HG02763 (cell line): Measurements from ENCODE around the gene BOC.

Source experiments
- ATAC-seq: cut with Tn5 transposase; IDR thresholded peaks from one replicate; pipeline ENCODE4 v1.9.1; 2021; ENCODE audit warnings: mild to moderate bottlenecking, moderate library complexity; ENCODE audit not compliant: unreplicated experiment

BOC gene

DNA sequence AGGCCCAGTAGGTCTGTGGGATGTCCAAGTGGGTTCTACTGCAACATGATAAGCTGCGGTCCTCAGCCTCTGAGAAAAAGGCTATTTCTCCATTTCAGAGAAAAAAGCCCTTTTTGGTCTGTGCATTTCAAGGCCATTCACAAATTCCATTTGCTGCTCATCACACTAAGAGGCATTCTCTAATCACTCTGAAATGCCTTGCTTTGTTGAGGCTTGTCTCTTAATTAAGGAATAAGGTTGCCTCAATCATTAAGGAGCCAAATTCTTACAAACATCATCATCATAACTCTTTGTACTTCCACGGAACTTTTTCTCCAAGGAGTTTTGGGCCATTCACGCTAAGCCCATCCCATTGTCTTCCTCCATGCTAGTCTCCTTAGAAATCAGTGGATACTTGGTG is 74.4 kb downstream of the BOC start:
- no peak for ATAC-seq

DNA sequence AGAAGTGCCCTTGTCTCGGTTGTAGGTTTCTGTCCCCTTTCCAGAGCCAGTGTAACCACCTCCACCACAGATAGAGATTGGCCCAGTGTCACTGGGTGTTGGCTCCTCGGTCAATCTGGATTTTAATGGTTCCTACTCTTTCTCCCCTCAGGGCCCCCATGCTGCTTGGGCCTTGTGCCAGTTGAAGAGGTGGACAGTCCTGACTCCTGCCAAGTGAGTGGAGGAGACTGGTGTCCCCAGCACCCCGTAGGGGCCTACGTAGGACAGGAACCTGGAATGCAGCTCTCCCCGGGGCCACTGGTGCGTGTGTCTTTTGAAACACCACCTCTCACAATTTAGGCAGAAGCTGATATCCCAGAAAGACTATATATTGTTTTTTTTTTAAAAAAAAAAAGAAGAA is 75.2 kb downstream of the BOC start:
- ATAC-seq = no peak

DNA sequence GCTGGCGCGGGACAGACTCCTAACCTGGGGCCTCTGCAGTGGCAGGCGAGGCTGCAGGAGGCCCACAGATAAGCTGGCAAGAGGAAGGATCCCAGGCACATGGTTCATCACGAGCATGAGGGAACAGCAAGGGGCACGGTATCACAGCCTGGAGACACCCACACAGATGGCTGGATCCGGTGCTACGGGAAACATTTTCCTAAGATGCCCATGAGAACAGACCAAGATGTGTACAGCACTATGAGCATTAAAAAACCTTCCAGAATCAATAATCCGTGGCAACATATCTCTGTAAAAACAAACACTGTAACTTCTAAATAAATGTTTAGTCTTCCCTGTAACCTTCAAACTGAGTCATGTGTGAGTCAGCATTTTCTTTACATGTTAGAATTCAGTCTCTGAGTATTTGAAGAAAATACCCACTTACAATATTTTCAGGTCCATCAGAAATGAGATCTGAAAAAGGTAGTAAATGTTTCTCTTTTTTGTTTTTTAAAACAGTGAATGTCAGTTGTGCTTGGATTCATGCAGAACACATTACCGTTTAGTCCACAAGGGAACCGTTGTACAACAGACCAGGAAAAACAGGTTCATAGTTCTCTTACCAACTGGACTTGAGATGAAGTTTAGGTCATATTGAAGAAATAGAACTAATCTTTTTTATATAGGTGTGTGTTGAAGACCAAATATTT is 75.9 kb downstream of the BOC start:
- ATAC-seq = no peak

DNA sequence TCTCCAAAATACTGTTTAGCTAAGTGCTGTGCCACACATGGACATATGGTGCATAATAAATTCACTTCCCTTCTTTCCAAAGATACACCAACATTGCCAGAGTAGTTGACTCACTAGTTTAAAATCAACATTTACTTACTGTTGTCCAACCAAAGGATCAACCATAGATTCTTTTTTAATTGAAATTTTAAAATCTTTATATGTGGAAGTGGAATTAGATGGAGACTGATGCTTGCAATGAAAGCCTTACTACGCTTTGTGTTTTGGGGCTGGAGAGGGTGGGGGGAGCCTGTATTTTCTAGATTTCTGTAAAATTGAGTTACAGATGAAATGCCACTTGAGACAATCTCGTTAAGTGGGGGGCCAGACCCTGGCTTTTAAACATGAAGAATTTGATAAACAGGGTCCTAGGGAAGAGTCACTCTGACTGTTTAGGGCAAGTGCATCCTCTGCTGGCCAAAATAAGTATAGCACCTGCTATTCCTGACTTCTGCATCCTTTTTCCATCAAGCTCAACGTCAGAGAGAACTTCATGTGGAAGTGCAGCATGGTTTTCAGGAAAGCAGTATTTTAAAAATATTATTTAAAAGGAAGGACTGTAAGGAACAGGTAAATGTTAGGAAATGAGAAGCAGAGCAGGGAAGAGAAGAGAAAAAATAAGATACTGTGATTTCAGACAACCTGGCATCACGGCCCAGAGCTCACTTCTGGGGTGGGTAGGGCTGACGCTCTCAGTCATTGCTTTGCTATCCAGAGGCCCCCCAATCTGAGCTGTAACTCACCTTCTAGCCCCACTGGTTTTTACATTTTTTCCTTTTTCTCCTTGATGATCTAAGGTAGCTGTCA is 76.7 kb downstream of the BOC start:
- ATAC-seq = no peak

DNA sequence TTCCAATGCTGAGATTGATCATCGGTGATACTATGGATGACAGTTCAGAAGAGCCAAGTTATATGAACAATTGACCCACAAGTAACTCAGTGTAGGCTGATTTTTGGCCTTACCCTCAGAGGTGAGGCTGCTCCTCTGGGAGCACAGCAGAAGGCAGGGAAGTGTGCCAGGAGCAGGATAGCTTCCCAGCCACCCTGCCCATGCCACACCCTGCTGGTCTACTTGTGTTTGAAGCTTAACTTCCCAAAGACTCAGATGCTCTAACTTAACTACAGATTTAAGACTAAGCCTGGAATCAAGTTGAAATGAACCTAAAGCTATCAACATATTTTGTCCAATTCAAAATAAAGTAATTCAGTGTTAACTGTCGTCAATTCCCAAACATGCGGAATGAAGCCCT is 77.5 kb downstream of the BOC start:
- ATAC-seq = no peak

DNA sequence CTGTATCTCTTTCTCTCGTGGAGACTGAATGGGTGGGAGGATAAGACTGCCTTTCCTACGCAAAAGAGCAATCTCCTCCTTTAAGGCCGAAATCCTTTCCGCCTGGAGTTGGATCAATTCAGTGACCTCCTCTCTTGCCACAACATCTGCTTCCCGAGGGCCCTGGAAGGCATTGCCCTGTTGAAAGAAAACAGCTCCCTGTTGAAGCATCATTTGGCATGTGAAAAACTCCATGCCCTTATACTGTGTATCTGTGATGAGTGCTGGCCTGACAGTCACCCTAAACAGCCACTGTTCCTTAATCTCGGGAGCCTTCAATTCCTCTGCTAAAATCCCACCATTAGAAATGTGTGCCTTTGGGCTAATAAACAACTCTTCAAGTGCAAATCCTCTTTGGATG is 80.2 kb downstream of the BOC start:
- ATAC-seq = no peak

DNA sequence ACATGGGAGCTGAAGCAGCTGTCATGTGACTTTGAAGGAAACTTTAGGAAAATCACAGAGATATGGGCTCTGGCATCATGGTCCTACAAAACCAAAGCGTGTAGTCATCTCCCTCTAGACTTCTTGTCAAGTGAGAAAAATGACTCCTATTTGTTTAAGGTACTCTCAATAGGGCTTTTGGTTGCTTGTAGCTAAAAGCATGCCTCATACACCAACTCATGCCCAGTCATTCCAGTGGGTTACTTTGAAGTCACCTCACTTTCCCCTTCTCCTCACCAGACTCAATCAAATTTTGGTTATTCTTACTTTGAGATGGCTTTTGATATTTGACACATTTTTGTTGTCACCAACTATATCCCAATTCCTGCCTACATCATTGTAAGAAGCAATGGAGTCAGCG is 81.6 kb downstream of the BOC start:
- no peak for ATAC-seq

DNA sequence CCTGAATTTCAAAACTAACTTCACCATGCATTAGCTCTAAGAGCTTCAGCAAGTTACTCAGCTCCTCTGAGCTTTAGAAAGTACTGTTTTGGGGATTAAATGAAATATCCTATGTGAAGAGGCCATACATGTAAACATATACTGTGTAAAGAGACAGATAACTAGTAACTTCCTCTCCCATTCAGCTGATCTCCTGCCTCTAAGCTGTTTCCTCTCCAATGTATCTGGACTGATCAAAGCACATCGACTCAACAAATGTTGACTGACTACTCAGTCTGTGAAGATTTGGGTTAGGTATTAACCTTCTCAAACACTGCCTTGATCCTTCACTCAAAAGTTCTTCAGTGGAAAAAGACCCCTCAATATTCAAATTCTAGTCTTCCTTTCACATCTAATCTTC is 82.0 kb downstream of the BOC start:
- no peak for ATAC-seq

DNA sequence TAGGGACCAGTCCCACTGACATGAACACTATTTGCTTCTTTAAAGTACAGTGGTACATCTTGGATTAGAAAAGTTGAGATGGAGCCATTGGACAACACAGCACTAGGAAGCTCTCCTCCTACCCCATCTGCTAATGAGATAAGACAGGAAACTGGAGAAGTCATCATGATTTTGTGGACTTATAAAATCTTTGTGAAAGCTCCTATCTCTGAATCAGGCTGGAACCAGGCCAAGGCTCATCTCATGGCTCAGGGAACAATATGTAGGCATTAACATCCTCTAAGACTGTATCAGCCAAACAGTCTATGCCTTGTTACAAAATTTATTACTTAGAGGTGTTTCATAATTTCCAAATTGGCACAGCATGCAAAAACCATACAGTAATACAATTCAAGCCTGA is 84.1 kb downstream of the BOC start:
- no peak for ATAC-seq

DNA sequence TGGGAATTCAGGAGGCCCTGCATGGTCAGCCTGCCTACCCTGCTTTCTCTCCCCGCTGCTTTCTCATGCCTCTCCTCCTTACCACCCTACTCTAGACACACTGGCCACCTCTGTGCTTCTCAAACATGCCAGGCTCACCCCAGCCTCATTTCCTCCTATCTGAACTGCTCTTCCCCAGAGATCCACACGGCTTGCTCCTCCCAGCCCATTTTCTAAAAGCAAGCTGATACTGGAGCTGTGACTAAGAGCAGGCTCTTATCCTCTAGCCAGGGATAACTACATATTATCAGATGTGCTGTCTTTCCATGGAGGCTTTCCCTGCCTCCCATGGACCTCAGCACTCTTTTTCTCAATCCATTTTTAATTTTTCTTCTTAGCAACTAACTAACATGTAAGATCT is 85.9 kb downstream of the BOC start:
- ATAC-seq = no peak

DNA sequence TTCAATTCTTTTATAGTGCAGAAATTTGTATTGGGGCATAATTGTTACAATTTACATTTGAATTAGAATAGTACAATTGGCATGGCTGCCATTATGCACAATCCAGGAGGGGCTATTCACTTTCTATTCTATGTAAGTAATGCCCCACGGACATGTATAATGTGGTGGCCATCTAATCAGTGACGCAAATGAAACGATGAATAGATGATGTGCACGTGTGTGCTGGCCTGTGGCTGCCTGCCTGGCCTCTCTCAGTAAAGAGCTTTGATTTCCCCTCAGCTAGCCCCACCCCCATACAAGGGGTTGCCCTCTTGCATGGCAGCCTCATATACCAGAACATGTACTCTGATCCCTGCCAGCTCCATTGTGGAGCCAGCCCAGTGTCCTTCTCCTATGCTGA is 86.5 kb downstream of the BOC start:
- ATAC-seq = no peak

DNA sequence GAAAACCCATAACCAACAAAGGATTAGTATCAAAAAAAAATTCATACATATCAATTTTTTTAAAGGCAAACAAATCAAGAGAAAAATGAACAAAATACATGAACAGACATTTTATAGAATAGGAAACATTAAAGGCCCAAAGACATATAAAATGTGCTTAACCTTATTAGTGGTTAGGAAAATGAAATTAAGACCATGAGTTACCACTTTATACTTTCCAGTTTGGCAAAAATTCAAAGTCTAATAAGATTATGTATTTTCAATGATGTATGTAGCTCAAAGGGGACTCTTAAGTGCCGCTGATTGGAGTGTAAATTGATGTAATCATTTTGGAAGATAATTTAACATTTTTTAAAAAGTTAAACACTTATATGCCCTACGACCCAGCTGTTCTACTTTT is 89.2 kb downstream of the BOC start:
- no peak for ATAC-seq

DNA sequence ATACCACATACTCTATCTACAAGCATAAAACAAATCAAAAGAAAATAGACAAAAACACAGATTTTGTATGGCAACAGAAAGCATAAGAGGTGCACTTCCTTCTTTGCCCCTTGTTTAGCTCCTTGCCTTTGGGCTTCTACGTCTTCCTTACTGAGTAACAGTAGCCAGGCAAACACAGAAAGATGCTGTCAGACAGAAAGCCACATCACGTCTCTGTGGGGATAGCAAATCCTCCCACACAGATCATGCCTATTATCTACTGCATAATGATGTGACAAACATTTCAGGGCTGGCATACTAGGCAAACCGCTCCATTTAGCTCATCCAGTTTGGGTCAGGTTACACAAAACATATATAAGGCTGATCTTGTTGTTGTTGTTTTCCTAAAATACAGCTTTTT is 92.7 kb downstream of the BOC start:
- no peak for ATAC-seq

DNA sequence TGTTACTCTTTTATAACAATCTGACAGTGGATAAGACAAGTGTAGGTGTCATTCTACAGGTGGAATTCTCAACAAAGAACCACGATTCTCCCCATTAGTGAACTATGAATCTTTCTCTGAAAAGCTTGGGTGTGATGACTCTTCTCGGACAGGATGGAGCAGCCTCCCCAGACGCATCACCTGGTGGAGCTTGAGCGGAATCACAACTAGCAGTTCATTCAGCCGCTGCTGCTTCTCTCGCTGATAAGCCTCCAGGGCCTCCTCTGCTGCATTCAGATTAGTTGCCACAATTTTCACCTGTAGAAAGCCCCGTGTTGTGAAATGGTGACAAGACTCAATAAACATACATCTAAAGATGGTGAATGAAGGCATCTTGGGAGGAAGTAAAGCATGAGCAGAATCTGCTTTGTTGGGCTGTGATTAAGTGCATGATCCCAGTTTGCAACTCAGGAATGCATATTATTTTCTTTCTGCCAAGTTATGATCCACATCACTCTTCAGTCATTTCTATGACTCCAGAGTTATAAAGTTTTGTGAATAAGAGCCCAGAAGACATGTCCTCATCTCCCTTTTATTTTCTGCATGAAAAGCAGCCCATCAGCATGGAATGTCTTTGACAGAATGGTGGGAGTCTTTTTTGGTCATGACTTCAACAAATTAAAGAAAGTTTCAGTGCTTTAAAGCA is 93.6 kb downstream of the BOC start:
- no peak for ATAC-seq

DNA sequence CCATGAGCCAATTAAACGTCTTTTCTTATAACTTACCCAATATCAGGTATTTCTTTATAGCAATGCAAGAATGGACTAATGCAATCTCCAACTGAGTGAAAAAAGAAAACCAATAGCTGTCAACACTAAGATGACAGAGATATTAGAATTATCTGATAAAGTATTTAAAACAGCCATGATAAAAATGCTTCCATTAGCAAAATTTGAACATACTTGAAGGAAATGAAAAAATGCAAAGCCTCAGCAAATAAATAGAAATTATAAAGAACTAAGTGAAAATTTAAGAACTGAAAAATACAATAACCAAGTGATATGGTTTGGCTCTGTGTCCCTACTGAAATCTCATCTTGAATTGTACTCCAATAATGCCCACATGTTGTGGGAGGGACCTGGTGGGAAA is 99.6 kb downstream of the BOC start:
- ATAC-seq = no peak

DNA sequence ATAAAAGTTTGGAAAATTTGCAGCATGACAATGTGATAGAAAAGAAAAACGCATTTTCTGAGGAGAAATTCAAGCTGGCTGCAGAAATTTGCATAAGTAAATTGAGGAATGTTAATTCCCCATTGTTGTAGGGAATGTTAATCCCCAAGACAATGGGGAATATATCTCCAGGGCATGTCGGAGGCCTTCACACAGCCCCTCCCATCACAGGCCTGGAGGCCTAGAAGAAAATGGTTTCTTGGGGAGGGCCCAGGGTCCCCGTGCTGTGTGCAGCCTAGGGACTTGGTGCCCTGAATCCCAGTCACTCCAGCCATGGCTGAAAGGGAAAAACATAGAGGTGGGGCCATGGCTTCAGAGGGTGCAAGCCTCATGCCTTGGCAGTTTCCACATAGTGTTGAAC is 101.1 kb downstream of the BOC start:
- ATAC-seq = no peak

DNA sequence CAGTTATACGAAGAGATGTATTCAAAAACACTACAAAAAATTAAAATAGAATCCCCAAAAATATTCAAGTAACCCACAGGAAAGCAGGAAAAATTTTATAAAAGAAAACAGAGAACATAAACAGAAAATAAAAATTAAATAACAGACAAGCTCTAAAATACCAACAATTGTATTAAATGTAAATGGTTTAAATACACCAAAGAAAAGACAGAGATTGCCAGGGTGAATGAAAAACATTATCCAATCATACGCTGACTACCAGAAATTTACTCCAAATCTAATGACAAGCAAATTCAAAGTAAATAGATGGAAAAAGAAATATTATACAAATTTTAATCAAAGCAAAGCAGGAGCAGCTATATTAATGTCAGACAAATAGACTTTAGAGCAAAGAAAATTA is 103.6 kb downstream of the BOC start:
- ATAC-seq = no peak

DNA sequence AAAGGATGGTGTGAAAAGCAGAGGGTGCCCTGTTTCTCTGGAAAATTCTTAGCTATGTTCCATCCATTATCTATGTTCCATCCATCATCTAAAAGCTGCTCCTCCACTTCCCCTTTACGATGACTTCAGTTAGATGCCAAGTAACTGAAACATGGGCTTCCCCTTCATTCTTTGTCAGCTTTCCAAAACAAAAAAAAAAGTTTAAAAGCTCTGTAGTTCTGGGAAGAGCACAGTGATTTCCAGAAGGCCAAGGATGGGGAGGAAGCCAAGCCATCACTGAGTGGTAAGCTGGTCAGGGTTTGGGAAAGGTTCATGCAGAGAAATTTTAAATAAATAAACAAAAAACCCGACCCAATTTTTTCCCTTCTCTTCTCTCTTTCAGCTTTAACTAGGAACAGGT is 118.4 kb downstream of the BOC start:
- no peak for ATAC-seq

DNA sequence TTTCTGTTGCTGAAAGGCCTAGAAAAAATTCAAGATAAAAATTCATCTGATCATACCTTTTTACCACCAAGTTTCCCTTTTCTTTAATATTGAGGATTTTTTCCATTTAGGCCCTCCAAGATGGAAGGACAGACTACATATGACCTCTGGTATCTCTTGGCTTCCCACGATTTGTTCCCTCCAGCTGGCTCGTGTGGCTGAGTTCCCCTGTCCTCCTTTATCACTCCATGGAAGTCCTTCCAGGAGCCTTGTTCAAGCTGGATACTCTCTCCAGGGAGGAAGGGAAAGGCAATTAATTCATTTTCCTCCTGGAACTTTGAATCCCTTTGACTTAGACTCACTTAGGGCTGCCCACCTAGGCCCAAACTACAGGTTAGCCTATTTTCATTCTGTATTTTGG is 119.4 kb downstream of the BOC start:
- no peak for ATAC-seq

DNA sequence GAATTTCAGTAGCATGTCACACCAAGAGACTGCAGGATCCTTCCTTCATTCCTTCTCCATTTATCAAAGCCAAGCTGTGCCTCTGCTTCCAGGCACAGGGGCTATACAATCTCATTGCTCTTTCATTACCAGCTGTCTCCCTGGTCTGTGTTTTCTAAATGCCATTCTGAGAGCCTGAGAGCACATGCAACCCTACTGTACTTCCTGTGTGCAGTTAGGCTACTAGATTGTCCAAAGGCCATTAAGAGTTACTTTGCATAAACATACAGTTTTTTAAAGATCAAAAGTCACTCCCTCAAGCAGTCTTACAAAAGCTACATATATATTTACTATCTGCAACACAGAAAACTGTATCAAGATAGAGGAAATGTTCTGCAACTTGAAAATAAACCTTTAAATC is 119.8 kb downstream of the BOC start:
- no peak for ATAC-seq
